ENCODE data around the gene RHBG.

GRCh38 chr1:156425943-156426342 is 56.9 kb downstream of the RHBG start:
- TF ChIP-seq POLR2A (IDR thresholded peaks at IDR 0.05), result no peak
- TF ChIP-seq, protein P1, sequence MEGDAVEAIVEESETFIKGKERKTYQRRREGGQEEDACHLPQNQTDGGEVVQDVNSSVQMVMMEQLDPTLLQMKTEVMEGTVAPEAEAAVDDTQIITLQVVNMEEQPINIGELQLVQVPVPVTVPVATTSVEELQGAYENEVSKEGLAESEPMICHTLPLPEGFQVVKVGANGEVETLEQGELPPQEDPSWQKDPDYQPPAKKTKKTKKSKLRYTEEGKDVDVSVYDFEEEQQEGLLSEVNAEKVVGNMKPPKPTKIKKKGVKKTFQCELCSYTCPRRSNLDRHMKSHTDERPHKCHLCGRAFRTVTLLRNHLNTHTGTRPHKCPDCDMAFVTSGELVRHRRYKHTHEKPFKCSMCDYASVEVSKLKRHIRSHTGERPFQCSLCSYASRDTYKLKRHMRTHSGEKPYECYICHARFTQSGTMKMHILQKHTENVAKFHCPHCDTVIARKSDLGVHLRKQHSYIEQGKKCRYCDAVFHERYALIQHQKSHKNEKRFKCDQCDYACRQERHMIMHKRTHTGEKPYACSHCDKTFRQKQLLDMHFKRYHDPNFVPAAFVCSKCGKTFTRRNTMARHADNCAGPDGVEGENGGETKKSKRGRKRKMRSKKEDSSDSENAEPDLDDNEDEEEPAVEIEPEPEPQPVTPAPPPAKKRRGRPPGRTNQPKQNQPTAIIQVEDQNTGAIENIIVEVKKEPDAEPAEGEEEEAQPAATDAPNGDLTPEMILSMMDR (IDR thresholded peaks at IDR 0.05 in 4 of 5, conservative IDR thresholded peaks at IDR 0.05 in 1 of 5), result no peak

All from gastrocnemius medialis (tissue), 4 donors.